ENCODE results near the gene OS9.
"Not testable (repeated sequence)": the region's sequence is repeated elsewhere in the genome, so short reads cannot be mapped to it uniquely, and the experiment has no call there.

Gene OS9

DNA sequence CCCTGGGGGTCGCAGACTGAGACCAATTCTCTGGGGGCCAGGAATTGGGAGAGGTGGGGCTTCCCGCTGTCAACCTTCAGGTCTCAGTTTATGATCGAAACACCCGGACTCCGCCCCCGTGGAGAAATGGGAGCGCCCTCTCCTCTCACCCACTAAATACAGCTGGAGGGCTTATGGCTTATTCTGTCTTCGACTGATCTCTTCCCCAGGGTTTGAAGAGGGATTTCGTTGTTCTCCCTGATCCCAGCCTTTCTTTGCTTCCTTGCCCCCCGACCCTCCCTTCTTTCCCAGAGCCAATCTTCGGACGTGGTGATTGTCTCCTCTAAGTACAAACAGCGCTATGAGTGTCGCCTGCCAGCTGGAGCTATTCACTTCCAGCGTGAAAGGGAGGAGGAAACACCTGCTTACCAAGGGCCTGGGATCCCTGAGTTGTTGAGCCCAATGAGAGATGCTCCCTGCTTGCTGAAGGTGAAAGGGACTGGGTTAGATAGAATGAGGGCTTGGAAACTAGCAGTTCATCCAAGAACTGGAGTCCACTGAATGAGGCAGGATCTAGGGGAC, 607 bp downstream of the OS9 start:
- peak; percentile 12 for DNase-seq (ENCODE audit: low spot score)

DNA sequence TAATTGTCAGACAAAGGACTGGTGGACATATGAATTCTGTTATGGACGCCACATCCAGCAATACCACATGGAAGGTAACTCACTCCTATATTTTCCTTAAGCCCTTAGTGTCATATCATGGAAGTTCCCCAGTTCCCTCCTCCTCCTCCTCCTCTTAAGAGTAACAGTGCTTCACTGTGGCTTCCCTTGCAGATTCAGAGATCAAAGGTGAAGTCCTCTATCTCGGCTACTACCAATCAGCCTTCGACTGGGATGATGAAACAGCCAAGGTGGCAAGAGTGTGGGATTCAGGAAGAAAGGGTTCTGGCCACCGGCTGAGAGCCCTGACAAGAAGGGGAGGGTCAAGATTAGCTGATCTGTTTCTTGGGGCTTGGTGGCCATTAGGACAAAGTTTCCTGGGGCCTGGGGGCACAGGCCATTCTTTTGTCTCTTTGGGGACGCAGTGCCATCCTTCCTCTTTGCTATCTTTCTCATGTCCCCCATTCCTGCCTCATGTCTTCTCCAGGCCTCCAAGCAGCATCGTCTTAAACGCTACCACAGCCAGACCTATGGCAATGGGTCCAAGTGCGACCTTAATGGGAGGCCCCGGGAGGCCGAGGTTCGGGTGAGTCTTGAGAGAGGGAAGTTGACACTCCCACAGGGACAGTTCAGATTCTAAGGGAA, 2.0 kb downstream of the OS9 start:
- no peak for DNase-seq (ENCODE audit: low spot score)

DNA sequence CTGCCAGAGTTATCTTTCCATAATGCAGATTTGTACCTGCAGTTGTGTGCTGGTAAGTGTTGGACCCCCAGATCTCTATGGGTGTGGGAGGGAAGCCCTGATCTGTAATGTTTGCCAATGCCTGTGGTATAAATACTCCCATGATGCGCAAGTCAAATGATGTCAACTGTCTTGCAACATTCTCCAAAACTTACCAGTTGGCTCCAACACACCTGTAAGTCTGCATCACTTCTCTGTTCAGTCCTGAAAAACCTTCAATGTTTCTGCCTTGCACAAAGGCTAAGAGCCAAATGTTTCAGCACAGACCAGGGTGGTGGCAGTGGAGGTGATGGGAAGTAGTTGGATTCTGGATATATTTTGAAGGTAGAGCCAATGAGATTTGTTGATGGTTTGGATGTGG, 3.1 kb downstream of the OS9 start:
- no peak for DNase-seq (ENCODE audit: low spot score)

DNA sequence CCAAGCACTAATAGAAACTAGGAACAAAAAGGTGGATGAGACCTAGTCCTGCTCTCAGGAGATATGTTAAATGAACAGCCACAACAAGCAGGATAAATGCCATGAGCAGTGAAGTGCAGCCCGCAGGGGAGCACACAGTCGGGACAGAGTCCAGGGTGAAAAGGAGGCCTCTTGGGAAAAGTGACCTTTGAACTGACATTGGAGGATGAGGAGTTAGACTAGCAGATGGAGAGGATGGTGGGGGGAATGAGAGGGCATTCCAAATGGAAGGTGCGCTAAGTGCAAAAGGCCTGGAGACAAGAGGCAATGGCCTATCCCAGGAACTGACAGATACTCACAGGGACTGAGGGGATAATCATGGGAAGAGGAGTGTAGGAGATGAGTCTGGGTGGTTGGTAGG, 4.5 kb downstream of the OS9 start:
- DNase-seq (ENCODE audit: low spot score) = no peak

- no peak for DNase-seq (ENCODE audit: low spot score)
These were observed 6.4 kb downstream of the OS9 start for GRCh38 chr12:57700317-57700716.

GRCh38 chr12:57707250-57707649, 13.3 kb downstream of the OS9 start:
- no peak for DNase-seq (ENCODE audit: low spot score)

- no peak for DNase-seq (ENCODE audit: low spot score)
These were observed 14.4 kb downstream of the OS9 start for GRCh38 chr12:57708296-57708695.

DNA sequence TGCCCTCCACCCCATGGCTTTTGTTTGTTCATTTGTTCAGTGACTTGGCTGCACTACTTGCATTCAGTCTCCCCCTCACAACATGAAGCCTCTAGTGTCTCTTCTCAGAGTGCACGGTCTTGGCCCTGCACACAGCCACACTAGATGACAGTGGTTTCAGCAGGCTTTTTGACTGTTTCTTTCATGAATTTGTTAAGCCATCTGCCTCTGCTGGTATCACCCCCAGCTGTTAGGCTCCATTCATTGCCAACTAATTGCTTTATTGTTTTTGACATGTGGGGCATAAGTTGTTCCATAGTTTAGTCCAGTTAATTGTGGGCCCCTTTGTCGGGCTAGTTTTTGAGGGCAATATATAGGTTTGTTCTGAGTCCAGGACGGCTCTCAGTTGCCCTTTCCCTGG, 18.8 kb downstream of the OS9 start:
- no peak for DNase-seq (ENCODE audit: low spot score)

GRCh38 chr12:57713209-57713608, 19.3 kb downstream of the OS9 start:
- DNase-seq (ENCODE audit: low spot score) = no peak

GRCh38 chr12:57715036-57715748, 21.3 kb downstream of the OS9 start:
- not testable (repeated sequence) for DNase-seq (ENCODE audit: low spot score)

DNA sequence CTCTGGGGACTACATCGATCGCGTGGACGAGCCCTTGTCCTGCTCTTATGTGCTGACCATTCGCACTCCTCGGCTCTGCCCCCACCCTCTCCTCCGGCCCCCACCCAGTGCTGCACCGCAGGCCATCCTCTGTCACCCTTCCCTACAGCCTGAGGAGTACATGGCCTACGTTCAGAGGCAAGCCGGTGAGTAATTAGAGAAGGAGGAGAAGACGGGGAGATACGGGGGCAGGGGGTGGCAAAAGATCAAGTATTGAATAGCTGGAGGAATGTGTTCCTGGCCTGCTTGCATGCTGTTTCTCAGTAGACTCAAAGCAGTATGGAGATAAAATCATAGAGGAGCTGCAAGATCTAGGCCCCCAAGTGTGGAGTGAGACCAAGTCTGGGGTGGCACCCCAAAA, 21.9 kb downstream of the OS9 start:
- no peak for DNase-seq (ENCODE audit: low spot score)

GRCh38 chr12:57716305-57716704, 22.4 kb downstream of the OS9 start:
- DNase-seq (ENCODE audit: low spot score) = no peak

GRCh38 chr12:57717131-57717530, 23.2 kb downstream of the OS9 start:
- no peak for DNase-seq (ENCODE audit: low spot score)

GRCh38 chr12:57717846-57718640, 24.1 kb downstream of the OS9 start:
- DNase-seq (ENCODE audit: low spot score) = no peak

- DNase-seq (ENCODE audit: low spot score) = no peak
These were observed 25.0 kb downstream of the OS9 start for GRCh38 chr12:57718641-57719528.

DNA sequence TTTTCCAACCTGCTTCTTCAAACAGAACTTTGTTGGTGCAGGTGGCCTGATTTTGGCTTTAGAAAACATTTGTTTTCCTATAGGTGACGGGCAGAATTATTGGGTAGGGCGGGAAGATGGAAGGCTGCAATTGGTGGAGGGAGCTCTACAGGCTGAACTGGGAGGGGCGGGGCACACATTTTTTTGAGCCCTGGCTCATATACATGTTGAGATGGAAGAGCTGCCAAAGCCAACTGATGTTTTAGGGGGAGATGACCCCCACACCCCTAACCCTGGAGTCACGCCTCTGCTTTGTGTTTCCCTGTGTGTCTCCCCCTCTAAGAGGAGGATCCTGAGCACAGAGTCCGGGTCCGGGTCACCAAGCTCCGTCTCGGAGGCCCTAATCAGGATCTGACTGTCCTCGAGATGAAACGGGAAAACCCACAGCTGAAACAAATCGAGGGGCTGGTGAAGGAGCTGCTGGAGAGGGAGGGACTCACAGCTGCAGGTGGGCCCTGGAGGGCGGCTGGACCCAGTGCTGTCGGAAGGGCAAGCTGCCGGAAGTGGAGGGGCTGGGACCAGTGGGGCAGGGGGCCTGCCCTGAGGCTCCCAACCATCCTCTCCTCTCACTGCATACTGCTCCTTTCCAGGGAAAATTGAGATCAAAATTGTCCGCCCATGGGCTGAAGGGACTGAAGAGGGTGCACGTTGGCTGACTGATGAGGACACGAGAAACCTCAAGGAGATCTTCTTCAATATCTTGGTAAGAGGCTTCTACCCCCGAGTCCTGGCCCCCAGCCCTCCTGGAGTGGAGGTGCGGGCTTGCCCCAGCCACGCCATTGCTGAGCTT, 26.1 kb downstream of the OS9 start:
- no peak for DNase-seq (ENCODE audit: low spot score)

DNA sequence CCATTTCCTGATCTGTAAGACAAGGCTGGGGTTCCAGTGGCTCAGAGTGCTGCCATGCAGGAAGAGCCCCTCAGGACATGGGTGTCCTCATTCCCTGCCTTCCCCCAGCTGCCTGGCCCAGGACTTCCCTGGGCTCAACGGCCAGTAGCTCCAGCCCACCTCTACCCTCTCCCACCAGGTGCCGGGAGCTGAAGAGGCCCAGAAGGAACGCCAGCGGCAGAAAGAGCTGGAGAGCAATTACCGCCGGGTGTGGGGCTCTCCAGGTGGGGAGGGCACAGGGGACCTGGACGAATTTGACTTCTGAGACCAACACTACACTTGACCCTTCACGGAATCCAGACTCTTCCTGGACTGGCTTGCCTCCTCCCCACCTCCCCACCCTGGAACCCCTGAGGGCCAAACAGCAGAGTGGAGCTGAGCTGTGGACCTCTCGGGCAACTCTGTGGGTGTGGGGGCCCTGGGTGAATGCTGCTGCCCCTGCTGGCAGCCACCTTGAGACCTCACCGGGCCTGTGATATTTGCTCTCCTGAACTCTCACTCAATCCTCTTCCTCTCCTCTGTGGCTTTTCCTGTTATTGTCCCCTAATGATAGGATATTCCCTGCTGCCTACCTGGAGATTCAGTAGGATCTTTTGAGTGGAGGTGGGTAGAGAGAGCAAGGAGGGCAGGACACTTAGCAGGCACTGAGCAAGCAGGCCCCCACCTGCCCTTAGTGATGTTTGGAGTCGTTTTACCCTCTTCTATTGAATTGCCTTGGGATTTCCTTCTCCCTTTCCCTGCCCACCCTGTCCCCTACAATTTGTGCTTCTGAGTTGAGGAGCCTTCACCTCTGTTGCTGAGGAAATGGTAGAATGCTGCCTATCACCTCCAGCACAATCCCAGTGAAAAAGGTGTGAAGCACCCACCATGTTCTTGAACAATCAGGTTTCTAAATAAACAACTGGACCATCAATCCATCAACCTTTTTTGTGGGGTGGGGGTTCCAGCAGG, 27.0 kb downstream of the OS9 start:
- no peak for DNase-seq (ENCODE audit: low spot score)

DNA sequence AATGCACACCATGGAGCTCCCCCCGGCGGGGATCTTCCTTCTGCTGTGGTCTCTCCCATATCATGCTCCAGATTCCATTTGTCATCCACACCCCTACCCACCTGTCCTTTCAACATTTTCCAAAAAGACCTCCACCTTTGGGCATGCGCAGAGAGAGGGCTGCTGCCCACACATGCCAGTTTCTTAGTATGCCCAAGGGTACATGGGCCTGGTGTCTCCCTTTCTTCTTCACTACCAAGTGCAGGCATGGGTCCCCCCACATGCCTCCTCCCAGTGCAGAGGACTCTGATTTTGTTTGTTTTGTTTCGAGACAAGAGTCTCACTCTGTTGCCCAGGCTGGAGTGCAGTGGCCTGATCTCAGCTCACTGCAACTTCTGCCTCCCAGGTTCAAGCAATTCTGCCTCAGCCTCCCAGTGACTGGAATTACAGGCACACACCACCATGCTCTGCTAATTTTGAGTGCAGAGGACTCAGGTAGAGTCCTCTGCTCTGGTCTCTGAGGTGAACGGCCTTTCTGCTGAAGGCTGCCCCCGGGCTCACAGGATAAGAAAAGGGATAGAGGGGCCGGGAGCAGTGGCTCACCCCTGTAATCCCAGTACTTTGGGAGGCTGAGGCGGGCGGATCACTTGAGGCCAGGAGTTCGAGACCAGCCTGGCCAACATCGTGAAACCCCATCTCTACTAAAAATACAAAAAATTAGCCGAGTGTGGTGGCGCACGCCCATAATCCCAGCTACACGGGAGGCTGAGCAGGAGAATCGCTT, 28.1 kb downstream of the OS9 start:
- DNase-seq (ENCODE audit: low spot score) = not testable (repeated sequence)

Measured in RKO (cell line).